Right lobe of liver (tissue), 6 donors: ENCODE measurements around the gene GAREM2. TPM values are rescaled to one million over a fixed set of nuclear protein-coding genes. Genes with fewer than 3 reads are reported as not detected.

Experiments
- ATAC-seq, 4 donors: fragments of 200-7000 bp; cut with Tn5 transposase; one replicate each; pipeline ENCODE4 v1.9.1; 2020; ENCODE audit warnings: mild to moderate bottlenecking in 4 of 4, moderate library complexity in 4 of 4
- DNase-seq, 3 donors: peaks; one replicate each; pipeline ENCODE4 v3.0.0-alpha.2; 2020
- H3K27ac ChIP-seq, 3 donors: fragments of 200-600 bp; one replicate each; pipeline ENCODE4 v1.8.0; 2022
- H3K27me3 ChIP-seq, 2 donors: fragments of 200-600 bp; one replicate each; pipeline ENCODE4 v1.8.0; 2022
- H3K36me3 ChIP-seq, 4 donors: fragments of 200-600 bp; sonication (generic) in 1 of 4; one replicate each; pipeline versions ENCODE4 v1.5.1 to v1.8.0; 2017 to 2022; ENCODE audit warnings: control low read depth in 1 of 4
- H3K4me1 ChIP-seq, 4 donors: fragments of 200-600 bp; sonication (generic) in 1 of 4; one replicate each; pipeline versions ENCODE4 v1.5.1 to v1.8.0; 2017 to 2022; ENCODE audit warnings: control low read depth in 1 of 4
- H3K4me3 ChIP-seq, 3 donors: fragments of 200-600 bp; one replicate each; pipeline ENCODE4 v1.8.0; 2022
- H3K9me3 ChIP-seq, 4 donors: fragments of 200-600 bp; sonication (generic) in 1 of 4; one replicate each; pipeline versions ENCODE4 v1.5.1 to v1.8.0; 2017 to 2022; ENCODE audit warnings: control low read depth in 1 of 4
- POLR2A ChIP-seq: fragments of 450-650 bp; IDR thresholded peaks from one replicate; pipeline ENCODE4 v1.6.1; 2017; ENCODE audit warnings: antibody characterized with exemption, mild to moderate bottlenecking
- WGBS: methylation state at CpG from one replicate; pipeline ENCODE4 v1.1.6; 2018; ENCODE audit warnings: low coverage, low lambda C conversion rate; ENCODE audit not compliant: insufficient coverage; ENCODE audit errors: missing lambda C conversion rate; 5-methylcytosine and 5-hydroxymethylcytosine counted together
- intact Hi-C, 2 donors: fragments of 100-400 bp; cut with DNase I; formaldehyde crosslinking; loops; one replicate each; pipeline versions ENCODE4 v1.11.2 to v1.14.1; 2022
- total RNA-seq, 6 experiments: library from RNA; depleted of rRNA in 2 of 6; stranded (reverse); fragments of >200 nt in 2 of 6; fragmentation: NEBNext Ultra II Directional in 3 of 6; extraction: Animal tissue kit (Norgen Biotek cat#: 25700) in 3 of 6; gene quantifications; one replicate each; pipeline versions ENCODE4 v1.1.0 to v1.2.4, GENCODE V29; 2016 to 2023
- TF ChIP-seq, protein P1 (sequence below), 4 donors: fragments of 200-600 bp in 3 of 4; fragments of 450-650 bp in 1 of 4; IDR thresholded peaks; one replicate each; pipeline versions ENCODE4 v1.5.1 to v1.8.0; 2016 to 2022; ENCODE audit warnings: antibody characterized with exemption in 4 of 4, mild to moderate bottlenecking in 2 of 4
- donor health status: DM: no; HTN: yes; CAD: no.
- donor health status: DM: no; HTN: no; CAD: no.
- donor health status: DM: no; HTN: no; CAD: no.
- donor health status: DM: no; HTN: yes; CAD: no.
- donor health status: DM: no; HTN: yes; CAD: no.

Gene GAREM2
- total RNA-seq, 6 experiments from 2014 or later, result 0.11 to 0.34 (median 0.20) TPM; not detected in 1

DNA sequence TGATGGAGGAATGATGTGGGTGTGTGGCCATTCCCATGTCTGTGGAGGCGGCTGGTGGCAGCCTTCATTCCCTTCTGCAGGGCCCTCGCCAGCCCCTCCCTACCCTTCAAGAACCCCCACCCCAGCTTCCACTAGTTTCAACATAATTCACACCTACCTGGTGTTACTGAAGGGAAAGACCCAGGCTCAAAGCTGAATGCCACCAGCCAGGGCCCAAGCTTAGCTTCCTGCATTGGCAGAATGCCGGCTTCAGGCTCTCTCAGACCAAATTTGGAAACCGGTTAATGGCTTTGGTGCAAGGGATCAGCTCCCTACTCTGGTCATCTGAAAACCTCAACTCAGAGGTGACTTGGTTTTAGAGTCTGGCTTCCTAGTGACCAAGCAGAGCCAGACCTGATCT is 16.9 kb downstream of the GAREM2 start:
- no peak for ATAC-seq
- no peaks in the 10 kb centered on the region for H3K9me3 ChIP-seq
- no peaks in the 10 kb centered on the region for H3K4me1 ChIP-seq
- WGBS, result 80% methylated on average over 1 of the region's 4 CpGs
- peaks cover 0 to 37% (median 23%) of the 10 kb centered on the region in 4 donors for H3K36me3 ChIP-seq
- TF ChIP-seq, protein P1, sequence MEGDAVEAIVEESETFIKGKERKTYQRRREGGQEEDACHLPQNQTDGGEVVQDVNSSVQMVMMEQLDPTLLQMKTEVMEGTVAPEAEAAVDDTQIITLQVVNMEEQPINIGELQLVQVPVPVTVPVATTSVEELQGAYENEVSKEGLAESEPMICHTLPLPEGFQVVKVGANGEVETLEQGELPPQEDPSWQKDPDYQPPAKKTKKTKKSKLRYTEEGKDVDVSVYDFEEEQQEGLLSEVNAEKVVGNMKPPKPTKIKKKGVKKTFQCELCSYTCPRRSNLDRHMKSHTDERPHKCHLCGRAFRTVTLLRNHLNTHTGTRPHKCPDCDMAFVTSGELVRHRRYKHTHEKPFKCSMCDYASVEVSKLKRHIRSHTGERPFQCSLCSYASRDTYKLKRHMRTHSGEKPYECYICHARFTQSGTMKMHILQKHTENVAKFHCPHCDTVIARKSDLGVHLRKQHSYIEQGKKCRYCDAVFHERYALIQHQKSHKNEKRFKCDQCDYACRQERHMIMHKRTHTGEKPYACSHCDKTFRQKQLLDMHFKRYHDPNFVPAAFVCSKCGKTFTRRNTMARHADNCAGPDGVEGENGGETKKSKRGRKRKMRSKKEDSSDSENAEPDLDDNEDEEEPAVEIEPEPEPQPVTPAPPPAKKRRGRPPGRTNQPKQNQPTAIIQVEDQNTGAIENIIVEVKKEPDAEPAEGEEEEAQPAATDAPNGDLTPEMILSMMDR (IDR thresholded peaks at IDR 0.05), result no peak
- intact Hi-C loops, result no loop called here
- DNase-seq, result no peak
- H3K27ac ChIP-seq, result no peak overlapping the region
- H3K27me3 ChIP-seq, result no peaks in the 10 kb centered on the region
- H3K4me3 ChIP-seq, result no peak overlapping the region

DNA sequence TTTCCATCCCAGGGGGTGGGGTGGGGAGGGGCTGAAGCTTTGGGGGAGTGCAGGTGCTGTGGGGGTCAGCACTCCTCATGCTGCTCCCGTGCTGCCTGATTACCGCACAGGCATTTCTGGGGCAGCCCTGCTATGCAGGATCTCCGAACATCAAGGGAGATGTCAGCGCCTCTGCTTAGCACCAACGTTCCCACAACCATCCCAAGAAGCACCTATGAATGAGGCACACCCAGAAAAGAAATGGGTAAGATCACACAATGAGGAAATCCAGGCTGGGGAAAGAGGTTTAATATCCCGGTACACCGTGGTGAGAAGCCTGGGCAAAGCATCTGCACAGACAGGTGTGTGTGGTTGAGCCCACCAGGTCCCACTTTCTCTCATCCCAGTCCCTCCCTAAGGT is 17.5 kb downstream of the GAREM2 start:
- Histone ChIP-seq H3K4me3 (no peak overlapping the region), H3K36me3 (peaks cover 0 to 42% (median 28%) of the 10 kb centered on the region in 4 donors), H3K4me1 (no peaks in the 10 kb centered on the region), H3K27me3 (no peaks in the 10 kb centered on the region), H3K9me3 (no peaks in the 10 kb centered on the region), H3K27ac (no peak overlapping the region)
- WGBS, result no CpG with 5 or more reads among the region's 7 CpGs
- TF ChIP-seq, protein P1 (IDR thresholded peaks at IDR 0.05), result no peak
- TF ChIP-seq POLR2A, result no peak
- ATAC-seq, result no peak
- intact Hi-C loops, result no loop called here
- no peak for DNase-seq

DNA sequence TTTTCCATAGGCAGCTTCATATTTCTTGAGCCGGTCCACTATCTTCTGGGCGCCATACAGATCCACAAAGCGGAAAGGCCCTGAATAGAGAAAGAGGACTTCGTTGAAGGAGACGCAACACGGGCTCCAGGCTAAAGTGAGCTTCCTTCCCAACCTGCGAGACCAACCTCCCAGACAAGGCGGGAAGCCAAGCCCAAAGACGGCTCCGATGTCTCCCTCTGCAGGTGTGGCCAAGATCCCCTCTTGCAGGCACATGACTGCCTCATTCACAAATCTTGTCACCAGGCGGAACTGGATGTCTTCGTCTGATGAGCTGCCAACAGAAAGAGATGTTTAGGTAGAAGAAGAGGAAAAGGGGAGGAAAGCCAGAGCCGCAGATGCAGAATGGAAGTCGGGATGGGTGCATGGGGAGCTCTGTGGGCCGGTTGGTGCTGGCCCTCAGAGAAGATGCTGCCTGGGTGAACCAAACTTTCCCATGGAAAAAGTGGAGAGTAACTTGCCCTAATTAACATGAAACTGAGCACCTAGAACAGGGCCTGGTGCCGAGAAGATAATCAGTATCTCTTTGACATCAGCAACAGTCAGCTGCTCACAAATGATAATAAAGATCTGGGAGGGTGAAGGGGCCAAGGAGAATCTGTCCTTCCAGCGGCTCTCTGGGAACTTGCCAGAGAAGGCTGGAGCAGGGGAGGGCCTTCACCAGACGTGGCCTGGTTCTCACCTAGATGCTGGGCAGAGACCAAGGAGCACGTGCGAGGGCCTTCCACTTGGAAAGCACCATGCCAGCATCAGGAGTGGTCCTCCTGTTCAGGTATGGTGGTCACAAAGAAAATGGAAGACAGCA is 18.6 kb downstream of the GAREM2 start:
- 91% methylated on average over 16 of the region's 20 CpGs for WGBS
- Histone ChIP-seq H3K36me3 (peaks cover 0 to 53% (median 33%) of the 10 kb centered on the region in 4 donors), H3K4me3 (no peak overlapping the region), H3K9me3 (no peaks in the 10 kb centered on the region), H3K27ac (no peak overlapping the region), H3K4me1 (no peaks in the 10 kb centered on the region), H3K27me3 (no peaks in the 10 kb centered on the region)
- TF ChIP-seq, protein P1 (IDR thresholded peaks at IDR 0.05), result no peak
- TF ChIP-seq POLR2A, result no peak
- intact Hi-C loops, result no loop called here
- no peak for DNase-seq
- ATAC-seq, result no peak

DNA sequence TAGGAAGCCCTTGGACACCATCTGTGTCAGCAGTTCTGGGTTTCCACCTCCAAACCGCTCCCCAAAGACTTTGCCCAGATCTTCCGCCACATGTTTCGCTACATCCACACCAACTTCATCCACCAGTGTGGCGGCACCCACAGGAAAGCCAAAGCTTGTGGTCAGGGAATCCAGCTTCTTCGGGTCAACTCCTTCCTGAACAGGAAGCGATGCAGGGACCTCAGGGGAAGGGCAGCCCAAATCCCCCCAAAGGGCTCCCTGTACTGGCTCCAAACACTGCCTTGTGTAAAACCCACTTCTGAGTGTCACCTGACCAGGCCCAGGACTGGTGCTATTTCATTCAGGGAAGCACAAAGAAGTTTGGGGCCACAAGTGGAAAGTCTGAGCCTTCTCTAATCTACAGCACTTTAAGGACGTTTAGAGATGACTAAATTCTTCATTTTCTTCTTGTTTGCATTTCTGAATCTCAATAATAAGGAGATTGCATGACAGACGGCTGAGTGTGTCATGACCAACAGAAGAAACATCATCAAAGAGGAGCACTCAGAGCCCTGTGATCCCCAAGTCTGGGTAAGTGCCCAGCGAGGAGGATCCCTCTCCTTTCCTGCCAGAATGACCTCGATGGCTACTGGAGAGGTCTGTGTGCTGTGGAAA is 20.8 kb downstream of the GAREM2 start:
- intact Hi-C loops, result no loop called here
- TF ChIP-seq POLR2A, result no peak
- TF ChIP-seq, protein P1 (IDR thresholded peaks at IDR 0.05), result no peak
- Histone ChIP-seq H3K4me3 (no peak overlapping the region), H3K36me3 (peaks cover 0 to 74% (median 49%) of the 10 kb centered on the region in 4 donors), H3K27ac (no peak overlapping the region), H3K9me3 (no peaks in the 10 kb centered on the region), H3K4me1 (no peaks in the 10 kb centered on the region), H3K27me3 (no peaks in the 10 kb centered on the region)
- no peak for ATAC-seq
- WGBS, result 90% methylated on average over 7 of the region's 10 CpGs
- no peak for DNase-seq
